HG03025 (cell line): ENCODE measurements around the gene G6PC1.
"Not testable (repeated sequence)": the region's sequence is repeated elsewhere in the genome, so short reads cannot be mapped to it uniquely, and the experiment has no call there.

Experiments
- ATAC-seq: cut with Tn5 transposase; IDR thresholded peaks from one replicate; pipeline ENCODE4 v1.9.1; 2021; ENCODE audit warnings: mild to moderate bottlenecking, moderate library complexity; ENCODE audit not compliant: unreplicated experiment, low FRiP score

G6PC1 gene

GRCh38 chr17:42873315-42873714 lies 27.3 kb upstream of the G6PC1 start:
- no peak for ATAC-seq

DNA sequence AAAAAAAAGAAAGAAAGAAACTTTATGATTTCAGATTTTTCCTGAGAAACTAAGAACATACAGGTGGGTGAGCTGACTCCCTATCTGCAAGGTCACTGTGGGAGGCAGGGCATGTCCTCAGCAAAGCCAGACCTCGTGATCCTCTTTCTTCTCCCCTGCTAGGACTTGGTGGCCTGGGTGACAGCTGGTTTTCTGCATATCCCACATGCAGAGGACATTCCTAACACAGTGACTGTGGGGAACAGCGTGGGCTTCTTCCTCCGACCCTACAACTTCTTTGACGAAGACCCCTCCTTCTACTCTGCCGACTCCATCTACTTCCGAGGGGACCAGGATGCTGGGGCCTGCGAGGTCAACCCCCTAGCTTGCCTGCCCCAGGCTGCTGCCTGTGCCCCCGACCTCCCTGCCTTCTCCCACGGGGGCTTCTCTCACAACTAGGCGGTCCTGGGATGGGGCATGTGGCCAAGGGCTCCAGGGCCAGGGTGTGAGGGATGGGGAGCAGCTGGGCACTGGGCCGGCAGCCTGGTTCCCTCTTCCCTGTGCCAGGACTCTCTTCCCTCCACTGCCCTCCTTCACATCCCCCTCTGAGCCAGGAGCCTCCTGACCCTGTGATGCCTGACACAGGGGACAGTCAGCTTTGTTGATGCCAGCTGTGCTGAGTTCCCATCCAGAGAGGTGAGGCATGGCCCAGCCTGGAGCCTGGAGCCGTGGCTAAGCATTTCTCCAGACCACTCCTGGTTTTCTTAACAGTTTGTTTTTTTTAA lies 26.5 kb upstream of the G6PC1 start:
- not testable (repeated sequence) for ATAC-seq

DNA sequence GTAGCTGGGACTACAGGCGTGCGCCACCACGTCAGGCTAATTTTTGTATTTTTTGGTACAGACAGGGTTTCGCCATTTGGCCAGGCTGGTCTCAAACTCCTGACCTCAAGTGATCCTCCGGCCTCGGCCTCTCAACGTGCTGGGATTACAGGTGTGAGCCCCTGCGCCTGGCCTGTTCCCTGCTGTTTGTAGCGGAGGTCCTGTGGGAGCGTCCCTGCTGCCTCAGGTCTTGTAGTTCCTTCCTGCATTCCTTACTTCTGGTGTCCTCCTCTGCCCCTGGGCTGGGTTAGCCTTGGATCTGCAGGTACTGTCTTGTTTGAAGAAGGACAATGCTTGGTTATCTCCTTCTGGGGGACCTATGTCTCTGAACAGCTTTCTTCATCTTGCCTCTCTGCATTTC lies 23.6 kb upstream of the G6PC1 start:
- ATAC-seq: no peak

DNA sequence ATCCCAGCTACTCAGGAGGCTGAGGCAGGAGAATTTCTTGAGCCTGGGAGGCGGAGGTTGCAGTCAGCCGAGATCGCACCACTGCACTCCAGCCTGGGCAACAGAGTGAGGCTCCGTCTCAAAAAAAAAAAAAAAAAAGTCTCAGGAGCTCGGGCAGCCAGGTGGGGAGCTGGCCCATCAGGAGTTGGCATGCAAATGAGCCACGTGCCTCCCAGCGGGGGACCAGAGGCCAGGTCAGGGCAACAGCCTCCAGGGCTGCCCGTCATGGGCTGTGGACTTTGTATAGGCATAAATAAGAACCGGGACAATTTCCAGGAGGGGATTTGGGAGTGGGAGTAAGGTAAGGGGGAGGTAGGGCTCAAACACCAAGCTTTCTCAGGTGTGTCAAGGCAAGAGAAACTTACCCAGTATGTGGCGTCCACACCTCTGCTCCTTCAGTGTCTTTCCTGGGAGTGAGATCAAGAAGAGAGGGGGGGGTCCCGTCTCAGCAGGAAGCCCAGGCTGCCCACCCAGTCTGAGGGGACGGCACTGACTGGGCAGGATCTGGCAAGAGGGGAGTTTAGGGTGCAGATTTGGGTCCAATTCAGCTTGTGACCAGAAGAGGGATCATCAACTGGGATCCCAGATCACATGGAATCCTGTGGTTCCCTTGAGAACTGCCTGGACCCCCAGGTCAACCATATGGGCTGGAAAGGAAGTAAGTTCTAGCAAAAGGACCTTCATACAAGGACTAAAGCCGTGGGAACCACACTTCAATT lies 22.3 kb upstream of the G6PC1 start:
- ATAC-seq: no peak

DNA sequence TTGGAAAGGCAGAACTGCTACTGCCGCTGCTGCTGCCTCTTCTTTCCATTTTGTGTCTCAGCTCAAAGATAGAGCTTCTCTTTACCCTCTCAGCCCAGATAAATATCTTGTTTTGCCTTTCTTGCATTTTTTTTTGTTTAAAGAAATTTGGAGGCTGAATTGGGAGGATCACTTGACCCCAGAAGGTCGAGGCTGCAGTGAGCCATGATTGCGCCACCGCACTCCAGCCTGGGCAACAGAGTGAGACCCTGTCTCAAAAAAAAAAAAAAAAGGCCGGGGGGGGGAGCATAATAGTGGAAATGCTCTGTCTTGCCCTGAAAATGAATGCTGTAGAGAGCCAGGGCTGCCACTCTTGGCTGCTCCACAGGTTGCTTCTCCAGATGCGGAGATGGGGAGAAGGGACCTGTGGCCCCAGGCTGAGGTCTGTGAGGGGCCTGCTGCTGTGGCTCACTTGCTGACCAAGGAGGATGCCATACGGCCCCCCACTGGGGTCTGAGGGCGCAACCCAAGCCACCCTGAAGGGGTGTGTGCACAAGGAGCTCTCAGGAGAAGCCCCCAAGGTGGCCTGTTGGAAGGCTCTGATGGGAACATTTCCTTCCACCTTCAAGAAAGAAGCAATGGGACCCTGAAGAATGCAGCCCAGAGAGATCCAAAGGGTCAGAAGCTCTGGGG lies 21.5 kb upstream of the G6PC1 start:
- no peak for ATAC-seq

DNA sequence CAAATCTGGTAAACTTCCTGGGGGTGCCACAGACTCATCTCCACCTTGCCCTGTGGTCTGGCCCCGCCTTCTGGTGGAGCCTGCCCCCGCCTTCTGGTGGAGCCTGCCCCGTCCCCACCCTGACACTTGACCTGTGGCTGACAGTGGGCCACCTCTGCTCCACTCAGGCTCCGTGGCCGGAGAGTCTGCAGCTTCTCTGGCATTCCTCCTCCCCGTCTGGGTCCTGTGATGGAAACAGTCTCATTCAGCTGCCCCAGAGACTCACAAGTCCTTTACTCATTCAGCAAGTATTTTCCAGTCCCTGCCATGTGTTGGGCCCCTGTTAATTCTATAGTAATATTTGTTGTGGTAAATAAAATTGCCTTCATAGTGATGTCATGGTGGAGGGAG lies 21.0 kb upstream of the G6PC1 start:
- ATAC-seq: no peak

GRCh38 chr17:42880776-42881310 lies 19.8 kb upstream of the G6PC1 start:
- no peak for ATAC-seq

GRCh38 chr17:42881706-42882105 lies 18.9 kb upstream of the G6PC1 start:
- not testable (repeated sequence) for ATAC-seq

GRCh38 chr17:42882166-42882565 lies 18.4 kb upstream of the G6PC1 start:
- ATAC-seq: no peak

DNA sequence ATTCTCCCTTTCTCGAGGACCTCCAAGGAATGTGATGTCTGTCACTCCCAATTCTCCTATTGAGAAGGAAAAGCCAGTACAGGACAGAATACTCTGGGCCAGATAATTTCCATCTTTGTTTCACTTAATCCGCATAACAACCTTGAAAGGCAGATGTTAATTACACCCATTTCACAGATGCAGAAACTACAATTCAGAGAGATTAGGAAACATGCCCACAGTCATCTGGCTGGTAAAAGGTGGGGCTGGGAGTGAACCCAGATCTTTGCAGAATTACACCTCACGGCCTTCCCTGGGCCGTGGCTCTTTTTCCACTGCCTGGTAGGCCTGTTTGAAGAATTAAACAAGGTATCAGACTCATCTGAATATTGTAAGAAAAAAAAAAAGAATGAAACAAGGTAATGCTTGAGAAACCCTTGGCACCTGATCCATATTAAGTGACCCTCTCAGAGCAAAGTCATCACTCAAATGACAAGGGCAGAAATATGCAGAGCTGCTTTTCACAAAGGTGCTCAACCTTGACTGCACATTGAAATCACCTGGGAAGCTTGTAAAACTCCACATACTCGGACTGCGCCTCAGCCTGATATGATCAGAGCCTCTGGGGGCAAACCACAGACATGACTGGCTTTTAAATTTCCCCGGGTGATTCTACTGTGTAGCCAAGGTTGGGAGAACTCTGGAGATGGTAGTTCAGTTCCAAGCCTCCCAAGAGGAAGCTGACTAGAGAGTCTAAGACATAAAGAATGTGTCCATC lies 16.6 kb upstream of the G6PC1 start:
- no peak for ATAC-seq

DNA sequence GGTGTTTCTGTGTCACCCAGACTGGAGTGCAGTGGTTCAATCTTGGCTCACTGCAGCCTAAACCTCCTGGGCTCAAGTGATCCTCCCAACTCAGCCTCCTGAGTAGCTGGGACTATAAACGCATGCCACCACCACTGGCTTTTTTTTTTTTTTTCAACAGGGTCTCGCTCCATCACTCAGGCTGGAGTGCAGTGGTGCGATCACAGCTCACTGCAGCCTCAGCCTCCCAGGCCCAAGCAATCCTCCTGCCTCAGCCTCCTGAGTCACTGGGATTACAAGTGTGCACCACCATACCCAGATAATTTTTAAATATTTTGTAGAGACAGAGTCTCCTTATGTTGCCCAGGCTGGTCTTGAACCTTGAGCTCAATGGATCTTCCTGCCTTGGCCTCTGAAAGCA lies 14.8 kb upstream of the G6PC1 start:
- not testable (repeated sequence) for ATAC-seq

GRCh38 chr17:42886283-42887176 lies 14.1 kb upstream of the G6PC1 start:
- ATAC-seq: no peak

DNA sequence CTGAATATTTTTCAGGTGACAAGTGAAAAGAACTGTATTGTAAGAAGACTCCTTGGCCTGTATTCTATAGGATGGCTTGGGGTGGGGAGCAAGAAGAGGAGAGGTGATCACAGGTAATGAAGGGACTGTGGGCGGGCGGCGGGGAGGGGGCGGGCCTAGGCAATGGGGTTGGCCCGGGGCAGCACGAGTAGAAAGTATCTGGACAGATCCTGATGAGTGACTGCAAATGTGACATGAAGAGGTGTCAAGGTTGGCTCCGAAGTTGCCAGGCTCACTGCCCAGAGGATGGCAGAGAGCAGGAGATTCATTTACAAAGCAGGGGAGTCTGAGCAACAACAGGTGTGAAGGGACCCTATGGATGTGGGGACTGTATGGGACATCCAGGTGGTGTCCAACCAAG lies 10.8 kb upstream of the G6PC1 start:
- no peak for ATAC-seq

- ATAC-seq: no peak
Observed at GRCh38 chr17:42891539-42892152, 9.0 kb upstream of the G6PC1 start.

DNA sequence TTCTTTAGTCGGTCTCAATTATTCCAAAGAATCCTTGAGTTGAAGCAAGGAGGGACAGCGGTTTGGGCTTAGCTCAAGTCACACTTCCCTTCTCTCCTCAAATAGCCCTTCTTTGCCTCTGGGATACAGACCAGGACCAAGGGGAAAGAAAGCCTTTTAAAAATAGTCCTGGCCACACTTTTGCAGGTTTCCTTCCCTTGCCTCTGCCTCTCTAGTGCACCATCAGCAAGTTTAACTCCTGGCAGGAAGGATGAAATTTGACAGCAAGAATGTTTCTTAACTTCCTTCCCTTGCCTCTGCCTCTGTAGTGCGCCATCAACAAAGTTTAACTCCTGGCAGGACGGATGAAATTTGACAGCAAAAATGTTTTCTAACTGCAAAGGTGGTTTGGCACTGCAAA lies 7.2 kb upstream of the G6PC1 start:
- ATAC-seq: no peak

GRCh38 chr17:42894283-42895184 lies 6.1 kb upstream of the G6PC1 start:
- no peak for ATAC-seq

GRCh38 chr17:42895185-42895555 lies 5.4 kb upstream of the G6PC1 start:
- ATAC-seq: no peak

GRCh38 chr17:42898147-42898811 lies 2.3 kb upstream of the G6PC1 start:
- ATAC-seq: no peak
